Mucosa of descending colon (tissue), 3 donors: Measurements from ENCODE around the gene STYXL1. TPM values are rescaled to one million over a fixed set of nuclear protein-coding genes. Genes with fewer than 3 reads are reported as not detected.

ENCODE experiments used
- ATAC-seq: fragments of 200-7000 bp; cut with Tn5 transposase; one replicate; pipeline ENCODE4 v1.9.1; 2020; ENCODE audit warnings: mild to moderate bottlenecking, moderate library complexity
- DNase-seq, 3 donors: peaks; one replicate each; pipeline ENCODE4 v3.0.0-alpha.2; 2020
- H3K36me3 ChIP-seq: fragments of 200-600 bp; one replicate; pipeline ENCODE4 v1.8.0; 2021; ENCODE audit warnings: low read depth, mild to moderate bottlenecking
- H3K4me1 ChIP-seq: fragments of 200-600 bp; one replicate; pipeline ENCODE4 v1.8.0; 2021; ENCODE audit warnings: low read depth, mild to moderate bottlenecking
- H3K4me3 ChIP-seq: fragments of 200-600 bp; one replicate; pipeline ENCODE4 v1.8.0; 2021; ENCODE audit warnings: mild to moderate bottlenecking
- H3K9me3 ChIP-seq: fragments of 200-600 bp; one replicate; pipeline ENCODE4 v1.8.0; 2021; ENCODE audit warnings: mild to moderate bottlenecking
- intact Hi-C, 2 donors: fragments of 100-400 bp; cut with DNase I in 1 of 2; cut with micrococcal nuclease in 1 of 2; formaldehyde crosslinking; loops; one replicate each; pipeline versions ENCODE4 v1.11.0 to v1.11.1; 2022; cut with DNase I, micrococcal nuclease
- total RNA-seq, 3 donors: library from RNA; stranded (reverse); fragmentation: NEBNext Ultra II Directional in 2 of 3; extraction: Animal tissue kit (Norgen Biotek cat#: 25700) in 2 of 3; gene quantifications; one replicate each; pipeline versions ENCODE4 v1.2.1 to v1.2.4, GENCODE V29; 2021 to 2023
- TF ChIP-seq, protein P1 (sequence below): fragments of 200-600 bp; IDR thresholded peaks from one replicate; pipeline ENCODE4 v1.8.0; 2022; ENCODE audit warnings: antibody characterized with exemption, mild to moderate bottlenecking
- donor health status: DM: no; HTN: no; CAD: no; lungs with moderate emphysema.
- donor health status: DM: no; HTN: no; CAD: no.
- donor health status: DM: no; HTN: yes; CAD: no.

STYXL1 gene
- total RNA-seq, 3 donors from 2014 or later = 31.1 to 36.0 (median 33.7) TPM

DNA sequence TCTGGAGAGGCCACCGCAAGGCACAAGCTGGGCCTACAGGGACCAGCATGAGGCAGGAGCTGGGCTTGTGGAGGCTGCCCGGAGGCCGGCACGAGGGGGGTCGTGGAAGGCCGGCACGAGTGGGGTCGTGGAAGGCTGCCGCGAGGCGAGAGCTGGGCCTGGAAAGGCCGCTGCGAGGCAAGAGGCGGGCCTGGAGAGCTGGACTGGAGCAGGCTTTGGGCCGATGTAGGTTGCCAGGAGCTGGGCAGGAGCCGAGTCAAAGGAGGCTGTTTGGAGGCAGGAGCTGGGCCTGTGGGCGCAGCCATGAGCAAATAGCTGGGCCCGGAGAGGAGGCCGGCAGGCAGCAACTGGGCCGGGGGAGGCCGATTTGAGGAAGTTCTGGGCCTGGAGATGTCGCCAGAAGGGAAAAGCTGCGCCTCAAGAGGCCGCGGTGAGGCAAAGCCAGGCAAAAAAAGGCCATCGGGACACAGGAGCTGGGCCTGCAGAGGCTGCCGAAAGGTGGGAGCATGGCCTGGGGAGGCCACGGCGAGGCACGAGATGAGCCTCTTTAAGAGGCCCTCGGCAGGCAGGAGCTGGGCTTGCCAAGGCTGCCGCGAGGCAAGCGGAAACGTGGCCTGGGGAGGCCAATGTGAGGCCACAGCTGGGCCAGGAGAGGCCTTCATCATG, 26.6 kb upstream of the STYXL1 start:
- ATAC-seq (no peak), DNase-seq (no peak)
- no peaks in the 10 kb centered on the region for H3K9me3 ChIP-seq

DNA sequence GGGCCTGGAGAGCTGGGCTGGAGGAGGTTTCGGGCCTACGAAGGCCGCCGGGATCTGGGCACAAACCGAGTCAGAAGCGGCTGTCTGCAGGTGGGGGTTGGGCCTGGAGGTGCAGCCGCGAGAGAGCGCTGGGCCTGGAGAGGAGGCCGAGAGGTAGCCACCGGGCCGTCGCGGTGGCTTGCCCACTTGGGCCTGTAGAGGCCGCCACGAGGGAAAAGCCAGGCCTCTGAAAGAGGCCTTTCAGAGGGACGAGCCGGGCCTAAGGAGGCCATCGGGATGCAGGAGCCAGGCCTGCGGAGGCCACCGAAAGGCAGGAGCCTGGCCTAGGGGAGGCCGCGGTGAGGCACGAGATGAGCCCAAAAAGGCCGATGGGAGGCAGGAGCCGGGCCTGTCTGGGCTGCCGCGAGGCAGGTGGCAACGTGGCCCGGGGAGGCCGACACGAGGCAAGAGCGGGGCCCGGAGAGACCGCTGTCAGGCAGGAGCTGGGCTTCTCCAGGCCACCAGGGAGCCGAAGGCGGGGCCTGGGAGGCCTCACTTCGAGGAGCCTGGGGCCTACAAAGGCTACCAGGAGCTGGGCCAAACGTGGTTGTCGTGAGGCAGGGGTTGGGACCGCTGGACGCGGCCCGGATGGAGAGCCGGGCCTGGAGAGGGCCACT, 25.7 kb upstream of the STYXL1 start:
- TF ChIP-seq, protein P1, sequence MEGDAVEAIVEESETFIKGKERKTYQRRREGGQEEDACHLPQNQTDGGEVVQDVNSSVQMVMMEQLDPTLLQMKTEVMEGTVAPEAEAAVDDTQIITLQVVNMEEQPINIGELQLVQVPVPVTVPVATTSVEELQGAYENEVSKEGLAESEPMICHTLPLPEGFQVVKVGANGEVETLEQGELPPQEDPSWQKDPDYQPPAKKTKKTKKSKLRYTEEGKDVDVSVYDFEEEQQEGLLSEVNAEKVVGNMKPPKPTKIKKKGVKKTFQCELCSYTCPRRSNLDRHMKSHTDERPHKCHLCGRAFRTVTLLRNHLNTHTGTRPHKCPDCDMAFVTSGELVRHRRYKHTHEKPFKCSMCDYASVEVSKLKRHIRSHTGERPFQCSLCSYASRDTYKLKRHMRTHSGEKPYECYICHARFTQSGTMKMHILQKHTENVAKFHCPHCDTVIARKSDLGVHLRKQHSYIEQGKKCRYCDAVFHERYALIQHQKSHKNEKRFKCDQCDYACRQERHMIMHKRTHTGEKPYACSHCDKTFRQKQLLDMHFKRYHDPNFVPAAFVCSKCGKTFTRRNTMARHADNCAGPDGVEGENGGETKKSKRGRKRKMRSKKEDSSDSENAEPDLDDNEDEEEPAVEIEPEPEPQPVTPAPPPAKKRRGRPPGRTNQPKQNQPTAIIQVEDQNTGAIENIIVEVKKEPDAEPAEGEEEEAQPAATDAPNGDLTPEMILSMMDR = no peak
- ATAC-seq (no peak), DNase-seq (no peak)
- intact Hi-C loops = no loop called here
- Histone ChIP-seq H3K4me3 (no peak overlapping the region), H3K4me1 (peaks cover 2% of the 10 kb centered on the region), H3K36me3 (no peaks in the 10 kb centered on the region), H3K9me3 (no peaks in the 10 kb centered on the region)

More for the DNA sequence above, 26.6 kb upstream of the STYXL1 start:
- Histone ChIP-seq H3K4me1 (peaks cover under 1% of the 10 kb centered on the region), H3K36me3 (no peaks in the 10 kb centered on the region), H3K4me3 (no peak overlapping the region)
- TF ChIP-seq, protein P1 = no peak
- intact Hi-C loops = no loop called here

DNA sequence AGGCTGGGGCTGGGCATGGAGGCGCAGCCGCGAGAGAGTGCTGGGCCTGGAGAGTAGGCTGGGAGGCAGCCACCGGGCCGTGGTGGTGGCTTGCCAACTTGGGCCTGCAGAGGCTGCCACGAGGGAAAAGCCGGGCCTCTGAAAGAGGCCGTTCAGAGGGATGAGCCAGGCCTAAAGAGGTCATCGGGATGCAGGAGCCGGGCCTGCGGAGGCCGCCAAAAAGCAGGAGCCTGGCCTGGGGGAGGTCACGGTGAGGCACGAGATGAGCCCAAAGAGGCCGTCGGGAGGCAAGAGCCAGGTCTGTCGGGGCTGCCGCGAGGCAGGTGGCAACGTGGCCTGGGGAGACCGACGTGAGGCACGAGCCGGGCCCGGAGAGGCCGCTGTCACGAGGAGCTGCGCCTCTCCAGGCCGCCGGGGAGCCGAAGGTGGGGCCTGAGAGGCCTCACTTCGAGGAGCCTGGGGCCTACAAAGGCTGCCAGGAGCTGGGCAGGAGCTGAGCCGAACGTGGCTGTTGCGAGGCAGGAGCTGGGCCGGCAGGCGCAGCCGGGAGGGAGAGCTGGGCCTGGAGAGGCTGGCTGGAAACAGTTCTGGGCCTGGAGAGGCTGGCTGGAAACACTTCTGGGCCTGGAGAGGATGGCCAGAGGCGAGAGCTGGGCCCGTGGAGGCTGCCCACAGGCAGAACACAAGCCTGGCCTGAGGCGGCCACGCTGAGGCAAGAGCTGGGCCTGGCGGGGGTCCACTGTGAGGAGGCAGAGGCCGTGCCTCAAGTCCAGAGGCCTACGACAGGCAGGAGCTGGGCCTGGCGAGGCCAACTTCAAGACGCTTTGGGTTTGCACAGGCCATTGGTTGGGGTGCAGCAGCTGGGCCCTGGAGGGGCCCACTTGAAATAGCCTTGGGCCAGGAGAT, 24.7 kb upstream of the STYXL1 start:
- Histone ChIP-seq H3K9me3 (no peaks in the 10 kb centered on the region), H3K36me3 (no peaks in the 10 kb centered on the region), H3K4me1 (peaks cover 2% of the 10 kb centered on the region), H3K4me3 (no peak overlapping the region)
- DNase-seq = no peak
- TF ChIP-seq, protein P1 = no peak
- intact Hi-C loops = no loop called here
- no peak for ATAC-seq

DNA sequence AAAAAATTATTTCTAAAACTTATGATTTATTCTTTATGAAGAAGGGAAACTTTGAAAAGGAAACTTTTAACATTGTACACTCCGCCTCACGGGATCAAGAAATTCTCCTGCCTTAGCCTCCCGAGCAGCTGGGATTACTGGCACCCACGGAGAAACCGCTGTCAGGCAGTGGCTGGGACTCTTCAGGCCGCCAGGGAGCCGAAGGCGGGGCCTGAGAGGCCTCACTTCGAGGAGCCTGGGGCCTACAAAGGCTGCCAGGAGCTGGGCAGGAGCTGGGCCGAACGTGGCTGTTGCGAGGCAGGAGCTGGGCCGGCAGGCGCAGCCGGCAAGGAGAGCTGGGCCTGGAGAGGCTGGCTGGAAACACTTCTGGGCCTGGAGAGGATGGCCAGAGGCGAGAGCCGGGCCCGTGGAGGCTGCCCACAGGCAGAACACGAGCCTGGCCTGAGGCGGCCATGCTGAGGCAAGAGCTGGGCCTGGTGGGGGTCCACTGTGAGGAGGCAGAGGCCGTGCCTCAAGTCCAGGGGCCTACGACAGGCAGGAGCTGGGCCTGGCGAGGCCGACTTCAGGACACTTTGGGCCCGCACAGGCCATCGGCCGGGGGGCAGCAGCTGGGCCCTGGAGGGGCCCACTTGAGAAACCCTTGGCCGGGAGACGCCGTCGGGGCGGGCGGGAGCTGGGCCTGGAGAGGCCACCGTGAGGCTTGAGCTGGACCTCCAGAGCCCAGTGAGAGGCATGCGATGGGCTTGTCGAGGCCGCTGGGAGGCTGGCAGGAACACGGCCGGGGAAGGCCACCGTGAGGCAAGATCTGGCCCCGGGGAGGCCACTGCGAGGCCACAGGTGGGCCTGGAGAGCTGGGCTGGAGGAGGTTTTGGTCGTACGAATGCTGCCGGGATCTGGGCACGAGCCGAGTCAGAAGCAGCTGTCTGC, 23.8 kb upstream of the STYXL1 start:
- no peak overlapping the region for H3K4me3 ChIP-seq
- ATAC-seq = peak; percentile 10
- H3K36me3 ChIP-seq = no peaks in the 10 kb centered on the region
- no peak for DNase-seq
- intact Hi-C loops = no loop called here
- no peaks in the 10 kb centered on the region for H3K9me3 ChIP-seq
- peaks cover 2% of the 10 kb centered on the region for H3K4me1 ChIP-seq
- TF ChIP-seq, protein P1 = no peak

DNA sequence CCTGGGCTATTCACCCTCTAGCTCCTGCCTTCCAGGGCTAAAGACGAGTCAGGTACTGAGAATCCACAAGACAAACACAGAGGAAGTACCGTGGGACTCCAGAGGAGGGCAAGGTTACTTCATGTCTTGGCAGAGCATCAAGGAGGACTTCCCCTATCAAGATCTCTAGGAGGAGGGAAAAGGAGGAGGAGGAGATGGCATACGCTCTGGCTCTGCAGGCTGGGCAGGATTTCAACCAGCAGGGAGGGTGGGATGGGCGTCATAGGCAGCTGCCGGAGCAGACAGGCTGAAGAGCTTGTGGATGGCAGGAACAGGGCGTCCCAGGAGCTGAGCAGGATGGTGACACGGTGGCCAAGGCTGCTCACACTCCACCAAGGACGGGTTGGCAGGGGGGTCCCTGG, 21.4 kb upstream of the STYXL1 start:
- Histone ChIP-seq H3K4me1 (peaks cover 2% of the 10 kb centered on the region), H3K4me3 (no peak overlapping the region), H3K36me3 (peaks cover 14% of the 10 kb centered on the region), H3K9me3 (no peaks in the 10 kb centered on the region)
- peak; percentile 90 for ATAC-seq
- DNase-seq = peak; percentile 62 to 68 (median 62)
- intact Hi-C loops = no loop called here
- TF ChIP-seq, protein P1 = no peak
